SH-SY5Y (cell line): ENCODE measurements around the gene SAP30L.

Experiments used
- GATA2 ChIP-seq: IDR thresholded peaks from 2 replicates; pipeline ENCODE4 v1.6.1; 2011; ENCODE audit warnings: mild to moderate bottlenecking, low read depth, low read length
- GATA3 ChIP-seq: IDR thresholded peaks from 2 replicates; pipeline ENCODE4 v1.6.1; 2011; ENCODE audit warnings: low read depth, mild to moderate bottlenecking, low read length, moderate library complexity

- no peak for TF ChIP-seq GATA3
- TF ChIP-seq GATA2, result no peak
These were observed 27.4 kb upstream of the SAP30L start for GRCh38 chr5:154418344-154418820.
